Keratinocyte (primary cell): ENCODE data around the gene ENO2. TPM values are rescaled to one million over a fixed set of nuclear protein-coding genes. Genes with fewer than 3 reads are reported as not detected.

Experiments
- DNase-seq: peaks from one replicate; pipeline ENCODE4 v3.0.0-alpha.2; 2011; ENCODE audit warnings: low read depth, missing footprints, low spot score
- FAIRE-seq: peaks from 2 replicates; lab custom pipeline; 2011; peaks lifted over from hg19 to GRCh38; lab: Jason Lieb, UNC
- H2AFZ ChIP-seq: 2 replicates; pipeline ENCODE4 v1.6.0; 2012; ENCODE audit warnings: low read length, control low read depth, inconsistent platforms; ENCODE audit not compliant: control insufficient read depth
- H3K27ac ChIP-seq: 2 replicates; pipeline ENCODE4 v1.5.1; 2011; ENCODE audit warnings: low read length; ENCODE audit not compliant: control insufficient read depth, insufficient read depth
- H3K27me3 ChIP-seq: 3 replicates; pipeline ENCODE4 v1.6.0; 2011; ENCODE audit warnings: low read length; ENCODE audit not compliant: control insufficient read depth, insufficient read depth; ENCODE audit errors: extremely low read depth
- H3K36me3 ChIP-seq, 2 experiments: 2 replicates in 1 of 2; 3 replicates in 1 of 2; pipeline ENCODE4 v1.5.1; 2011; ENCODE audit warnings: low read length in 2 of 2, mild to moderate bottlenecking in 1 of 2; ENCODE audit not compliant: control insufficient read depth in 2 of 2, insufficient read depth in 2 of 2; ENCODE audit errors: extremely low read depth in 1 of 2
- H3K4me1 ChIP-seq: 3 replicates; pipeline ENCODE4 v1.5.1; 2011; ENCODE audit warnings: low read length; ENCODE audit not compliant: control insufficient read depth, insufficient read depth; ENCODE audit errors: extremely low read depth
- H3K4me2 ChIP-seq: 3 replicates; pipeline ENCODE4 v1.6.0; 2011; ENCODE audit warnings: low read depth, low read length; ENCODE audit not compliant: control insufficient read depth, insufficient read depth; ENCODE audit errors: extremely low read depth
- H3K4me3 ChIP-seq, 3 experiments: fragments of 200-600 bp in 1 of 3; sonication (generic) in 1 of 3; 2 replicates in 2 of 3; 3 replicates in 1 of 3; pipeline ENCODE4 v1.5.1; 2011 to 2016; ENCODE audit warnings: low read length in 3 of 3, mild to moderate bottlenecking in 3 of 3, control low read depth in 2 of 3, inconsistent platforms in 1 of 3, low read depth in 1 of 3, mixed read lengths in 1 of 3, mixed run types in 1 of 3, moderate library complexity in 1 of 3; ENCODE audit not compliant: control insufficient read depth in 2 of 3, insufficient read depth in 2 of 3; ENCODE audit errors: extremely low read depth in 1 of 3
- H3K79me2 ChIP-seq: 2 replicates; pipeline ENCODE4 v1.6.0; 2012; ENCODE audit warnings: low read length; ENCODE audit not compliant: control insufficient read depth, insufficient read depth
- H3K9ac ChIP-seq: 3 replicates; pipeline ENCODE4 v1.6.0; 2011; ENCODE audit warnings: low read length; ENCODE audit not compliant: control insufficient read depth, insufficient read depth; ENCODE audit errors: extremely low read depth
- H3K9me1 ChIP-seq: 3 replicates; pipeline ENCODE4 v1.6.0; 2011; ENCODE audit warnings: low read length; ENCODE audit not compliant: control insufficient read depth, insufficient read depth; ENCODE audit errors: extremely low read depth
- H3K9me3 ChIP-seq: 2 replicates; pipeline ENCODE4 v1.5.1; 2012; ENCODE audit warnings: low read depth, low read length; ENCODE audit not compliant: control insufficient read depth
- H4K20me1 ChIP-seq: 3 replicates; pipeline ENCODE4 v1.6.0; 2011; ENCODE audit warnings: low read length; ENCODE audit not compliant: control insufficient read depth, insufficient read depth; ENCODE audit errors: extremely low read depth
- CTCF ChIP-seq, 3 experiments: IDR thresholded peaks in 1 of 3; conservative IDR thresholded peaks in 1 of 3; optimal IDR thresholded peaks in 1 of 3; 2 replicates in 2 of 3; 3 replicates in 1 of 3; pipeline versions ENCODE3 to v1.5.1; 2011; ENCODE audit warnings: low read length in 3 of 3, mild to moderate bottlenecking in 3 of 3, moderate library complexity in 2 of 3, control low read depth in 1 of 3, inconsistent platforms in 1 of 3; ENCODE audit not compliant: insufficient read depth in 2 of 3; ENCODE audit errors: extremely low read depth in 1 of 3
- EZH2 ChIP-seq: IDR thresholded peaks from one replicate; pipeline ENCODE4 v1.6.1; 2012; ENCODE audit warnings: inconsistent platforms, mild to moderate bottlenecking, low read length, moderate library complexity
- dilution Hi-C: fragments of 300-500 bp; cut with MboI; formaldehyde crosslinking; loops from one replicate; pipeline ENCODE4 v1.7.0; 2020; ENCODE audit warnings: low sequenced_read_pairs; ENCODE audit not compliant: extremely low pct_ligation_motif_present
- polyA plus RNA-seq, 5 experiments: library from polyadenylated mRNA; depleted of rRNA in 3 of 5; stranded (reverse) in 3 of 5; stranded (forward) in 1 of 5; unstranded in 1 of 5; fragments of >200 nt; gene quantifications; 1 replicate in 1 of 5; 2 replicates in 3 of 5; 3 replicates in 1 of 5; pipeline versions ENCODE4 v1.2.1 to v1.2.3, GENCODE V29; 2011 to 2012; ENCODE audit warnings: missing spikeins in 2 of 5, low read depth in 1 of 5, low replicate concordance in 1 of 5

ENO2 gene
- polyA plus RNA-seq, 1 donor (not counting 4 experiments of a cell fraction or from before 2014, with no cell fraction given): 1.7 TPM

GRCh38 chr12:6883252-6883651 is 31.1 kb upstream of the ENO2 start:
- Histone ChIP-seq H3K9me1 (no peaks in the 10 kb centered on the region), H3K4me1 (no peaks in the 10 kb centered on the region), H2AFZ (no peak overlapping the region), H3K4me3 (no peak overlapping the region), H3K27ac (no peak overlapping the region), H3K9me3 (no peaks in the 10 kb centered on the region), H3K36me3 (no peaks in the 10 kb centered on the region), H3K79me2 (no peaks in the 10 kb centered on the region), H4K20me1 (no peaks in the 10 kb centered on the region), H3K4me2 (no peak overlapping the region), H3K27me3 (no peaks in the 10 kb centered on the region), H3K9ac (no peak overlapping the region)
- DNase-seq (no peak), FAIRE-seq (no peak)
- TF ChIP-seq EZH2: no peak
- TF ChIP-seq CTCF (optimal IDR thresholded peaks at IDR 0.05 in 1 of 3, IDR thresholded peaks at IDR 0.05 in 1 of 3, conservative IDR thresholded peaks at IDR 0.05 in 1 of 3; ENCODE audit: extremely low read depth in 1 of 3, insufficient read depth in 2 of 3, low read length in 3 of 3): no peak
- dilution Hi-C loops: no loop called here

GRCh38 chr12:6883683-6884082 is 30.7 kb upstream of the ENO2 start:
- H3K79me2 ChIP-seq: no peaks in the 10 kb centered on the region
- H3K9me1 ChIP-seq: no peaks in the 10 kb centered on the region
- H3K9me3 ChIP-seq: no peaks in the 10 kb centered on the region
- H2AFZ ChIP-seq: no peak overlapping the region
- no peaks in the 10 kb centered on the region for H3K27me3 ChIP-seq
- H3K4me1 ChIP-seq: no peaks in the 10 kb centered on the region
- H3K36me3 ChIP-seq: no peaks in the 10 kb centered on the region
- no peak overlapping the region for H3K27ac ChIP-seq
- no peak overlapping the region for H3K4me3 ChIP-seq
- H3K4me2 ChIP-seq: no peak overlapping the region
- DNase-seq (no peak), FAIRE-seq (no peak)
- dilution Hi-C loops: no loop called here
- no peak for TF ChIP-seq EZH2
- TF ChIP-seq CTCF (optimal IDR thresholded peaks at IDR 0.05 in 1 of 3, IDR thresholded peaks at IDR 0.05 in 1 of 3, conservative IDR thresholded peaks at IDR 0.05 in 1 of 3; ENCODE audit: extremely low read depth in 1 of 3, insufficient read depth in 2 of 3, low read length in 3 of 3): no peak
- no peaks in the 10 kb centered on the region for H4K20me1 ChIP-seq
- H3K9ac ChIP-seq: no peak overlapping the region
